NCI-H1048 (cell line): ENCODE results near the gene ANKRD27.
"Not testable (repeated sequence)": the region's sequence is repeated elsewhere in the genome, so short reads cannot be mapped to it uniquely, and the experiment has no call there.

Experiments
- DNase-seq: peaks from one replicate; lab custom pipeline; 2025; lab: John Stamatoyannopoulos, UW

Gene ANKRD27

DNA sequence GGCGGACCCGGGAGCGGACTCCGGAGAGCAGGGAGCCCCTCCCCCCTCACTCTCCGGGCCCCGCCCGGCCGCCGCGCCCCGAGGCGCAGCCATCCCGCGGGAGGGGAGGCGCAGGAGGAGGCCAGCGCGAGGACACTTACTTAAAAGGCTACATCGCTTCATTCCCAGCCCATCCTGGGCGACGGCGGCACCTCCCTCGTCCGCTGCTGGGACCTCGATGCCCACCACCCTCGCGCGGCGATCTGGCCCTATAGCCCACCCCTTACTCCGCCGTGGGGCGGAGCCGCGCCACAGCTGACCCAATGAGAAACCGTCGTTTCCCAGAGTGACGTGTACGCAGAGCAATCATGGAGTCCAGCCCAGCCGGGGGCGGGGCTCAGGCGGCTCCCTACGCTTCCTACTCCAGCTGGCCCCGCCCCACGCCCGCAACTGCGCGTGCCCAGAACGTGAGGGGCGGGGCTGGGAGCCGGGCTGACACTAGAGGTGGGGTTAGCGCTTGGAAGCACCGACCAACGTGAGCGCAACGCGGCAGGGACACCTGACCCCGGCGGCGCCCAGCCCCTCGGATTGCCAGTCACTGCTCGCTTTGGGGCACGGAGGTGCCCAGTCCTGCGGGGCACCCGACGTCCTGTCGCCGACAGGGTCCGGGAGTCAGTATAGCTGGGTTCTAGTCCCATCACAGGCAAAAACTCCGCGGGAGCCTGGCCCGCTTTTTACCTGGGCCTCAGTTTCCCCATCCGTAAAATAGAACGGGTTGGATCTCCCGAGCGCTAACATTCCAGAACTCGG is at the start of gene ANKRD27:
ANKRD27 (minus strand) TSS at position 250 of the 789 bp plus-strand sequence. CDS start 16,165 bp downstream, outside the sequence.
- peak; percentile 96 for DNase-seq

DNA sequence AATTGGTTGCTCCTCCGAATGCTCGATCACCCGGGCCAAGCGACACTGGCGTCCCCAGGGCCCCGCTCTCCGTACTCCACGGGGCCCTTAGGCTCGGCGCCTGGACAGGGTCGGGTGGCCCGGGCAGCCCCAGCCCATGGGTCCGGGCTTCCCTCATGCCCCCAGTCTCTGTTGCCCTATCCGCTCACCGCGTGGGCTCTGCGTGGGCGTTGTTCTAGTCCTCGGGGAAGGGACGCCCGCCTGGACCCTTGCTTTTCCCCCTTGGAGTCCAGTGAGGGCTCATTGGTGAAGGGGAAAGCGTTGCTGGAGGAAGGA is 45.9 kb upstream of the ANKRD27 start:
- no peak for DNase-seq

DNA sequence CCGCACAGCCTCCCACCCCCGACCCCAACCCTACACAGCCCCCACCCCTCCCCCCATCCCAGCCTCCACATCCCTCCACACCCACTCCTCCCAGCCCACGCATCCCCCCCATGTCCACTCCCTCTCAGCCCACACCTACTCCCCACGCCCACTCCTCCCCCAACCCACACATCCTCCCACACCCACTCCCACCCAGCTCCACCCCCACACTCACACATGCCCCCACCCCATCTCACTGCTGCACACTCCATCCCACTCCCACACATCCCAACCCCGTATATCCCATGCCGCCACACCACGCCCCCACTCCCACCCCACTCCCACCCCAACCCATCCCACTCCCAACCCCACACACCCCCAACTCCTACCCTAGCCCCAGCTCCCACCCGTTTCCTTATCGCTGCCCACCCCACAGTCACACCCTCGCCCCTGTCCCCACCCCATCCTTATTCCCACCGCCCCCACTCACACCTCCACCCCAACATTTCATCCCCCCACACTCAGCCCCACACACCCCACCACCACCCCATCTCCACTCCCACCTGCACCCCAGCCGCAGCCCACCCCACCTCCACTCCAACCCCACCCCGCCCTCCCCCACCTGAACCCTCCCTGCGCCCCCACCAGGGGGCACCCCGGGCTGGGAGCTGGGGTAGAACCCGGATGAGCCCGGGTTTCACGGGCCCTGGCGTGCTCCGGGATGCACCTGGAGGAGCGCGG is 45.4 kb upstream of the ANKRD27 start:
- no peak for DNase-seq

DNA sequence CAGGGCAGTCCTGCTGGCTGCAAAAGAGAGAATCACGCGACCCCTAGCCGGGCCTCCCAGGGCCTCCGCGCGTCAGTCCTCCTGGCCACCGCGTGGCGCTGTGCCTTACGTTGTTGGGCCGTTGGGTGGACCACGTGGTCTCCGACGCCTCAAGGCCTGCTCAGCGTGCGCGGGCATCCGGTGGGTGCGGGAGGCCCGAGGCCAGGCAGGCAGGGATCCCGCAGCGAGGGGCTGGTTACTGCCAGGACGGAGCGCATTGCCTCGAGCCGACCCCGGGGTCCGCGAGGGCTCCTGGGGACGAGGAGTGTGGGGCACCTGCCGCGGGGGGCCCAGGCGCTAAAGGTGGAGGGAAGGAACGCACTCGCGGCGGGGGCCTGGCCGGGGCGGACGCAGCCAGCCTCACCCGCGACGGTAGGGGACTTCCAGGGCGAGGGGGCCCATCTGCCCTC is 44.7 kb upstream of the ANKRD27 start, which contains the start of gene TDRD12:
TDRD12 (plus strand) TSS at position 157 of the 449 bp plus-strand sequence. CDS start 306 bp downstream, outside the sequence.
- no peak for DNase-seq

DNA sequence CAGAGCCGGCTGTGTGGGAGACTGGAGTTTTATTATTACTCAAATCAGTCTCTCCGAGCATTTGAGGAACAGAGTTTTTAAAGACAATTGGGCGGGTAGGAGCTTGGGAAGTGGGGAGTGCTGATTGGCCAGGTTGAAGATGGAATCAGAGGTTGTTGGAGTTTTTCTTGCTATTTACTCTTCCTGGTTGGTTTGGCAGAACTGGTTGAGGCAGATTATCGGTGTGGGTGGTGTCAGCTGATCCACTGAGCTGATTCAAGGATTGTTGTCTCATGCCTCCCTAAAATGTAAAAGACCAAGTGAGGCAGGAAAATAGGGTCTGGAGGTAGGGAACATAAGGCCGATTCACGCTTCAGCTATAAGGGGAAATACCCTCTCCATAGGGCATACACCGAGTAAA is 43.3 kb upstream of the ANKRD27 start:
- no peak for DNase-seq

DNA sequence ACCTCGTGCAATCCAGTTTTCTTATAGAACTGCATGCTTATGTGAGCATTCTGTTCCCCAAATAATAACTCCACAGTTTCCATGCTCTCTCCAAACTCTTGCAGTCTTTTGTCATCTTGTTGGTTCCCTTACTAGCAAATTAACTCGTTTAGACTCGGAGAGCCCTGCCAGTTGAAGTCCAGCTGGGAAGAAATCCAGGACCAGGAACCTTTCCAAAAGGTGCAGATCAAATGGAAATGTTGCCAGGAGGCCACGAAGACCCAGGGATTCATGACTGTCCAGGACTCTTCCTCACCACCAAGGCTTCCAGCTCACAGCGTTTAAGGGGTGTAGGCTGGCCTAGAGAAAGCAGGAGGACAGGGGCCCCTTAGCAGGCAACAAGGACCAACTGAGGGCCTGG is 42.5 kb upstream of the ANKRD27 start:
- no peak for DNase-seq

DNA sequence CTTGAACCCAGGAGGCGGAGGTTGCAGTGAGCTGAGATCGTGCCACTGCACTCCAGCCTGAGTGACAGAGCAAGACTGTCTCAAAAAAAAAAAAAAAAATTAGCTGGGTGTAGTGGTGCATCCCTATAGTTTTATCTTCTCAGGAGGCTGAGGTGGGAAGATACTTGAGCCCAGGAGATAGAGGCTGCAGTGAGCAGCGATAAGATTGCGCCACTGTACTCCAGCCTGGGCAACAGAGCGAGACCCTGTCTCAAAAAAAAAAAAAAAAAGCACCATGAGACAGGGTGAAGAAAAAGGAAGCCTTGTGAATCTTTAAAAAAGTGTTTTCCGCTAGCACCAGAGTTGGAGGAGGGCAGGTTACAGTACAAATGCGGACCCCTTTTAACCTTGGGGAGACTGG is 41.2 kb upstream of the ANKRD27 start:
- DNase-seq, result not testable (repeated sequence)

DNA sequence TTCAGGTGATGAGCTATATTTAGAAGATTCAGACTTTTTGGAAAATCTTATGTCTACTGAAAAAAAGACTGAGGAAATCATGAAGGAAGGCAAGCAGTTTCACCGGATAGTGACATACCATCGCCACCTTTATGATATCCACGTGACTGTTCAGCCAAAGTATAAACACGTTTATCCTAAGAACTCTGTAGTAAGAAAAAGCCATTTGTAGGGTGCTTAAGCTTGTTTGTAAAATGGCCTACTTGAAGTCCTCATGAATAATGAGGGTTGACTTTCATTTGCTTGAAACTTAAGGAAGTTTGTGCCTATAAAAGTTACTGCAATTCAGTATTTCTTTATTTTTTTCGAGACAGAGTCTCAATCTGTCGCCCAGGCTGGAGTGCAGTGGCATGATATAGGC is 36.8 kb upstream of the ANKRD27 start:
- DNase-seq, result no peak

DNA sequence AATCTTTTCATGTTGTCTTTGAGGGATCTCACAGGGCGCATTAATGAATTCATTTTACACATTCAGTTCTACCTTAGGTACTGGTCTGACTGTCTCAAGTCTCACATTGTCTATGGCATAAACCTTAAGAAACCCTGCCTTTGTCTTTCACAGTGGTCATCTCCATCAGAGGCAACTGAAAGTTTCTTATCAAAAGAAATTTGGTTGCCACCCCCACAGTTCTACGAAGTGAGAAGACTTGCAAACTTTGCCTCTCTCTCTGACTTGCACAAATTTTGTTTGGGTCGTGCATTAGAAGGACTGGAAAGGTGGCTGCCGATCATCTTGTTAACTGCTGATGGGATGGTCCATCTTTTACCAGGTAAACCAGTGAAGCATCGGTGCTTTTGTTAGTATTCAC is 34.1 kb upstream of the ANKRD27 start:
- no peak for DNase-seq

DNA sequence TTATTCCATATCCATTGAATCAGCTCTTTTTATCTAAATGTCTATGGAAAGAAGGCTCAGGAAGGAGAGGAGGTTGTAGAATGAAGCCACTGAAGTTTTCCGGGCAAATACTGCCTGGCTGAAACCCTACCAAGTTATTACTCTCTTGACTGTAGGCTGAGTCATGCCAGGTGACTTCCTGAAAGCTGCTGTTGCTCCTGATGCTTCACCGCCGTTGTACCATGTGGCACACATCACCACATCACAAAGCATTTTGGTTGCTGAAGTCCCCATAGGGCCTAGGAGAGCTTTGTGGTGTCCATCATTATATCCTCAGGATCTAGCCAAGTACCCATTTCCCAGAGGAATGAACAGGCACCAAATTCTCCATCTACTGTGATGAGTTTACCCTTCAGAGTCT is 33.5 kb upstream of the ANKRD27 start:
- no peak for DNase-seq

DNA sequence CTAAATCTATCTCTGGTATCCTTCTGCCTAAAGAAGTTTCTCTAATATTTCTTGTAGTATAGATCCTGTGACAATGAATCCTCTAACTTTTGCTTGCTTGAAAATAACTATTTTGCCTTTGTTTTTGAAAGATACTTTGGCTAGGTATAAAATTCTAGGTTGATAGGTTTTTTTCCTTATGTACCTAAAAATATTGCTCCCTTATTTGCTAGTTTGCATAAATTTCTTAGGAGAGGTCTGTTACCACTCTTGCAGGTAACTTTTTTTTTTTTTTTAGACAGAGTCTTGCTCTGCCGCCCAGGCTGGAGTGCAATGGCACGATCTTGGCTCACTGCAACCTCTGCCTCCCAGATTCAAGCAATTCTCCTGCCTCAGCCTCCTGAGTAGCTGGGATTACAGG is 29.0 kb upstream of the ANKRD27 start:
- not testable (repeated sequence) for DNase-seq

DNA sequence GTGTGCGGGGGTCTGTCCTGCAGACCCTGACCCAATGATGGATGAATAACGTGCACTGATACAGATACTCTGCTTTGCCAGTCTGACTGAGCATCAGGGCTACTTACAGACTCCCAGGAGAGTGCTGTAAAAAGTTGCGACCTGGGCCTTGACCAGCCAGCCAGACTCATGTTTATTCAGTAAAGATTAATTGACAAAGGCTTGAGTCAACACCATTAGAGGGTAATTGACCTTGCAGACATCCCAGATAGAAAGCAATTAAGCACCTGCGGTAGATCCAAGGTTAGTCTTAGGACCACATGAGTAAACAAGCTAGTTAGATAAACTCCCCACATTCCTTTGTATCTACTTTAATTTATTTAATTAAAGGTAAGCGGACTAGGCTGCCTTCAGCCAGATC is 27.0 kb upstream of the ANKRD27 start:
- DNase-seq, result no peak

DNA sequence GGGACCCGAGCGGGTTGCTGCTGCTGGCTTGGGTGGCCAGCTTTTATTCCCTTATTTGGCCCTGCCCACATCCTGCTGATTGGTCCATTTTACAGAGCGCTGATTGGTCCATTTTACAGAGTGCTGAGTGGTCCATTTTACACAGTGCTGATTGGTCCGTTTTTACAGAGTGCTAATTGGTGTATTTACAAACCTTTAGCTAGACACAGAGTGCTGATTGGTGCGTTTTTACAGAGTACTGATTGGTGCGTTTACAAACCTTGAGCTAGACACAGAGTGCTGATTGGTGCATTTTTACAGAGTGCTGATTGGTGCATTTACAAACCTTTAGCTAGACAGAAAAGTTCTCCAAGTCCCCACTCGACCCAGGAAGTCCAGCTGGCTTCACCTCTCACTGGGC is 25.1 kb upstream of the ANKRD27 start:
- not testable (repeated sequence) for DNase-seq

DNA sequence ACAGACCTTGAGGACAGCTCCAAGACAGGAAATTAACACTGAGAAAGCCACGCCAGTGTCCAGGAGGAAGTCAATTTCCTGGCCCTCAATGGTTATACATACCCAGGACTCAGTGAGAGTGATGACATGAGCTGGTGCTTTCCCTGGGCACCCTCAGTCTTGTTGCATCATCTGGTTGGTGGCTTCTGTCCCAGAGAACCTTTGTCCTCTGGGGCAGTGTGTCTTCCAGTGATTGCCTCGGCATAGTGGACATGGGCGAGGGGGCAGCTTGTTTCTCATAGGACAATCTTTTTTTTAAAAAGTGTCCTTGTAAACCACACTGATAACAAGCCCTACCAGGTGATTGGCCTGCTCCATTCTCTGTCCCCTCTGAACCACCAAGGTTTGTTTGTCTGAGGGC is 21.8 kb upstream of the ANKRD27 start:
- not testable (repeated sequence) for DNase-seq

DNA sequence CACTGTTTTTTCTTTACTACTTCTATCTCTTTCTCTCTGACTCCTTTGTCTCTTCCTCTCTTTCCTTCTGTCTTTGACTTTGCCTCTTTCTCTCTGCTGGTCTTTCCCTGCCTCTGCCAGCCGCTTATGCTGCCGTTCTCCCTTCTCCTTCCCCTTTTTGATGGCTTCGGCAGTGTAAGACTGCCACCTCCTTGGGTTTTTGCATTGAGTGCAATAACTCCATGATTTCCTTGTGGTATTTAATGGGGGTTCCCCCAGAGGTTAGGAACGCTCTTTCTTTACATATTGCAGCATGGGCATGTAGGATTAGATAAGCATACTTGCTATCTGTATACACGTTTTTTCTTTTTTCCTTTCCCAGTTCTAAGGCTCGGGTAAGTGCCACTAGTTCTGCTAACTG is 20.5 kb upstream of the ANKRD27 start:
- not testable (repeated sequence) for DNase-seq

DNA sequence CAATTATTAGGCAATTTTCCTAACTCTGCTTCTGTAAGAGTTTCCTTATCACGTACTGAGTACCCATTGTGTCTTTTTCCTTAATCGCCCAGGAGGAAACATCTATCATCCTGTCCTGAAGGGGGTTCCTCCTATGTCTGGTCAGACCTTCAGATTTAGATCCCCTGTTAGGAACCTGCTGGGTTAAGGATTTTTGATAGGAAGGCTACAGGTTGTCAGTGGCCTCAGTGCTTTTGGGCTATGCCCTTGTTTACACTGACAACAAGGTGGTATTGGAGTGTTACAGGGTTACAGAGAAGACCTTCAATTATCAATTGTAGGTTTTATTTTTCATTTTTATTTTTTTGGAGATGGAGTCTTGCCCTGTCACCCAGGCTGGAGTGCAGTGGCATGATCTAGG is 19.9 kb upstream of the ANKRD27 start:
- DNase-seq, result not testable (repeated sequence)

DNA sequence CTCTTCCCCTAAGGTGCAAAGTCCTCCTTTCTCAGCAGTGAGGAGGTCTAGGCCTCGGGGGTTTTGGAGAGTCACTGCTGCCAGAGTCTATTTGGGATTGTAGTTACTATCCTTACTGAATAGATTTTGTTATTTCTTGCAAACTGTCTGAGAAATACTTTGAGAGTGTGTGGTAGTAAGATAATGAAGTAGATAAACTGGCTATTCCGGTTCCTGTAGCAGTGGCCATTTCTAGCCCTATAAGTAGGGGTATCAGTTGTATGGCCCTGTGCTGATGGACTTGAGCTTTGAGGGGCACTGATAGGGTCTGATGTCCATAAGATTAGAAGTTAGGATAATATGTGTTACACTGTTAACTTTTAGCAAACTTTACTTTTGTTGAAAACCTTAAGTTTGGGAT is 19.3 kb upstream of the ANKRD27 start:
- DNase-seq, result not testable (repeated sequence)

DNA sequence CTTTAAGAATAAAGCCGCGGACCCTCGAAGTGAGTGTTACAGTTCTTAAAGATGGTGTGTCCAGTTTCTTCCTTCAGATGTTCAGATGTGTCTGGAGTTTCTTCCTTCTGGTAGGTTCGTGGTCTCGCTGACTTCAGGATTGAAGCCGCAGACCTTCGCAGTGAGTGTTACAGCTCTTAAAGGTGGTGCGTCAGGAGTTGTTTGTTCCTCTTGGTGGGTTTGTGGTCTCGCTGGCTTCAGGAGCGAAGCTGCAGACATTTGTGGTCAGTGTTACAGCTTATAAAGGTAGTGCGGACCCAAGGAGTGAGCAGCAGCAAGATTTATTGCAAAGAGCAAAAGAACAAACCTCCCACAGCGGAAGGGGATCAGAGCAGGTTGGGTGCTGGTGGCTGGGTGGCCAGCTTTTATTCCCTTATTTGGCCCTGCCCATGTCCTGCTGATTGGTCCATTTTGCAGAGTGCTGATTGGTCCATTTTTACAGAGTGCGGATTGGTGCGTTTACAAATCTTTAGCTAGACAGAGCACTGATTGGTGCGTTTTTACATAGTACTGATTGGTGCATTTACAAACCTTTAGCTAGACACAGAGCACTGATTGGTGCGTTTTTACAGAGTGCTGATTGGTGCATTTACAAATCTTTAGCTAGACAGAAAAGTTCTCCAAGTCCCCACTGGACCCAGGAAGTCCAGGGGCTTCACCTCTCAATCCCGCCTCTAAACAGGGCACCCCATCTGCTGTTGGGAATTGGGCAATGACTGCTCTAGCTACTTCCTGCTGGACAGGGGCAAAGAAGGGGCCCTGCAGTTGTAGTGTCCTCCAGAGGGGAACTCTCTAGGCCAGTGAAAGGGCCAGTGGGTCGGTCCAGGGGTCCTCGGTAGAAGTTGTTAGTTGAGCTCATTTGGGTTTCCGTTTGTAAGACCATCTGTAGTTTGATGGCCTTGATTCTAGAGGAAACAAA is 18.4 kb upstream of the ANKRD27 start:
- not testable (repeated sequence) for DNase-seq

DNA sequence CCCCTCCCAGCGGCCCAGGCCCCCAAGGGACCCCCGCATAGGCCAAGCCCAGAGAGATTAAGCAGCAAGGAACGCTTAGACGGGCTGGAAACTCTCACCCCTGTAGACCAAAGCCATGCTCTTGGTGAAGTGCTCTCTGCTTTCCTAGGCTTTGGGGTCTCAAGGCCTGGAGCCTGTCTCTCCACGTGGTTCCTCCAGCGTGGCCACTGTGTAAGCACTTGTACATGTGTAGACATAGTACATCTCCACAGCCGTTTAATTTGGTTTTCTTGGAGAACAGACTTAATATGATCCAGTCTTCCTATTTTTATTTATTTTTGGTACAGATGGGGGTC is 17.7 kb upstream of the ANKRD27 start:
- DNase-seq, result no peak

DNA sequence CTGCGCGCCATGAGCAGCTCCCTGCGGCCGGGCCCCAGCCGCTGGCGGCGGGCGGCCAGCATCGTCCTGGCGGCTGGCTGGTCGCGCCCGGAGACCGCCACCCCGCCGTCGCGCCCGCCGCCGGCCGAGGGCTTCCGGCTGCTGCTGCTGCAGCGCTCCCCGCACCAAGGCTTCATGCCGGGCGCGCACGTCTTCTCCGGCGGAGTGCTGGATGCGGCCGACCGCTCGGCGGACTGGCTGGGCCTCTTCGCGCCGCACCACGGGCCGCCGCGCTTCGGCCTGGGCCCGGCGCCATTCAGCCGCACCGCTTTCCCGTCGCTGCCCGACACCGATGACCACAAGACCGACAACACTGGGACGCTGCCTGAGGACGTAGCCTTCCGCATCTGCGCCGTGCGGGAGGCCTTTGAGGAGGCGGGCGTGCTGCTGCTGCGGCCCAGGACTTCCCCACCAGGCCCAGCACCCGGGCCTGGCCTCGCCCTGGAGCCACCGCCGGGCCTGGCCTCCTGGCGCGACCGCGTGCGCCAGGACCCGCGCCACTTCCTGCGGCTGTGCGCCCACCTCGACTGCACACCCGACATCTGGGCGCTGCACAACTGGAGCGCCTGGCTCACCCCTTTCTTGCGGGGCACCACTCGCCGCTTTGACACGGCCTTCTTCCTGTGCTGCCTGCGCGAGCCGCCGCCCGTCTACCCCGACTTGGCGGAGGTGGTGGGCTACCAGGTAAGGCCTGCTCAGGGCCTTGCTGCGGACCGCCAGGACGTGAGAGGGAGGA is 17.2 kb upstream of the ANKRD27 start:
- no peak for DNase-seq

DNA sequence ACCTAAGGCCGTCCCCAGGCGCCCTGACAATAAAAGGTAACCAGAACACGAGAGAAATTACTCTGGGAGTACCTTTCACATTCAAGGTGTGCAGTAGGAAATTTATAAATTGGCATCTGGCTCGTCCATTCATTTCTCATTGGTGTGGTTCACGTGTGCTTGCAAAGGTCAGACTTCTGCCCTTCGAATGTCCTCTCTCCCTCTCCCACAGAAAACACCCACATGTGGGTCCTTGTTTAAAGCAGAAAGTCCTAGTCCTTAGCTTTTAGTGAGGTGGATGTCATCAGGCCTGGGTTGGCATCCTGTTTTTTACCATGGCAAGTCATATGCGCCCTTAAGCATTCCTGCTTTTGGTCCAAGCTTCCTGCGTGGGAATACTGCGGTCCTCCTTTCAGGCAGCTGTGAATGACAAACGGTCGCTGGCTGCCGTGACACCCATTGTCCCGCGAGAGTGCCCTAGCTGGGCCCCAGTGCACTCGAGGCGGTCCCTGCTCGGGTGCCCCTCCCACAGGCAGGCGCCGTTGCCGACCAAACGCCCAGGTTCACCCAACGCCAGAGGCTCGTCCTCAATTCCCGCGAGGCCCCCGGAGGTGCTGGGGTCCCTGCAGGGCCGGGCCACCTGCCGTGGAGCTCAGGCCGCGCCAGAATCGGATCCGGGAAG is 16.4 kb upstream of the ANKRD27 start, which contains the start of gene NUDT19:
NUDT19 (plus strand) TSS at position 531 of the 661 bp plus-strand sequence. CDS start 140 bp downstream, outside the sequence.
- DNase-seq, result peak; percentile 65
